ENCODE data around the gene ZRANB1.

GRCh38 chr10:125013529-125013872 lies 71.6 kb downstream of the ZRANB1 start:
- no peak for TF ChIP-seq CTCF (IDR thresholded peaks at IDR 0.05)
- TF ChIP-seq POLR2A (IDR thresholded peaks at IDR 0.05): no peak

Data from gastroesophageal sphincter (tissue), 3 donors.